ENCODE data around the gene CPN2.

The CPN2 gene

GRCh38 chr3:194318511-194319161 is 32.5 kb downstream of the CPN2 start:
- DNase-seq (ENCODE audit: low read depth, low spot score), result no peak
- H3K27ac ChIP-seq, result no peak overlapping the region

GRCh38 chr3:194316918-194317317 is 34.2 kb downstream of the CPN2 start:
- H3K27ac ChIP-seq, result no peak overlapping the region
- no peak for DNase-seq (ENCODE audit: low read depth, low spot score)

- no peak for DNase-seq (ENCODE audit: low read depth, low spot score)
- peak overlapping the region; percentile 41 for H3K27ac ChIP-seq
Observed at GRCh38 chr3:194315965-194316361, 35.2 kb downstream of the CPN2 start.

GRCh38 chr3:194315088-194315964 is 35.8 kb downstream of the CPN2 start:
- DNase-seq (ENCODE audit: low read depth, low spot score), result peak; percentile 36
- H3K27ac ChIP-seq, result peak overlapping the region; percentile 41

GRCh38 chr3:194314388-194315068 is 36.6 kb downstream of the CPN2 start:
- peak overlapping the region; percentile 41 for H3K27ac ChIP-seq
- no peak for DNase-seq (ENCODE audit: low read depth, low spot score)

- H3K27ac ChIP-seq, result no peak overlapping the region
- no peak for DNase-seq (ENCODE audit: low read depth, low spot score)
Observed at GRCh38 chr3:194313560-194314387, 37.4 kb downstream of the CPN2 start.

- no peak overlapping the region for H3K27ac ChIP-seq
Observed at GRCh38 chr3:194312743-194313281, 38.3 kb downstream of the CPN2 start.

GRCh38 chr3:194312186-194312742 is 38.9 kb downstream of the CPN2 start:
- no peak overlapping the region for H3K27ac ChIP-seq
- peak; percentile 34 for DNase-seq (ENCODE audit: low read depth, low spot score)

More at GRCh38 chr3:194312743-194313281, 38.3 kb downstream of the CPN2 start:
- peak; percentile 64 for DNase-seq (ENCODE audit: low read depth, low spot score)

GRCh38 chr3:194311000-194311399 is 40.1 kb downstream of the CPN2 start:
- H3K27ac ChIP-seq, result no peak overlapping the region
- no peak for DNase-seq (ENCODE audit: low read depth, low spot score)

GRCh38 chr3:194310060-194310835 is 40.9 kb downstream of the CPN2 start:
- no peak overlapping the region for H3K27ac ChIP-seq
- DNase-seq (ENCODE audit: low read depth, low spot score), result no peak

GRCh38 chr3:194308601-194309449 is 42.3 kb downstream of the CPN2 start:
- no peak overlapping the region for H3K27ac ChIP-seq
- peak; percentile 24 for DNase-seq (ENCODE audit: low read depth, low spot score)

GRCh38 chr3:194307849-194308248 is 43.3 kb downstream of the CPN2 start:
- no peak overlapping the region for H3K27ac ChIP-seq
- DNase-seq (ENCODE audit: low read depth, low spot score), result no peak

GRCh38 chr3:194306771-194307640 is 44.1 kb downstream of the CPN2 start:
- no peak for DNase-seq (ENCODE audit: low read depth, low spot score)
- no peak overlapping the region for H3K27ac ChIP-seq

- no peak overlapping the region for H3K27ac ChIP-seq
- DNase-seq (ENCODE audit: low read depth, low spot score), result no peak
Observed at GRCh38 chr3:194306109-194306686, 44.9 kb downstream of the CPN2 start.

- H3K27ac ChIP-seq, result no peak overlapping the region
- DNase-seq (ENCODE audit: low read depth, low spot score), result no peak
Observed at GRCh38 chr3:194305356-194306108, 45.6 kb downstream of the CPN2 start.
